ENCODE data around the gene ZBTB33. TPM values are rescaled to one million over a fixed set of nuclear protein-coding genes. Genes with fewer than 3 reads are reported as not detected.

Gene ZBTB33
- total RNA-seq, 4 donors from 2014 or later = 5.6 to 16.1 (median 10.0) TPM

DNA sequence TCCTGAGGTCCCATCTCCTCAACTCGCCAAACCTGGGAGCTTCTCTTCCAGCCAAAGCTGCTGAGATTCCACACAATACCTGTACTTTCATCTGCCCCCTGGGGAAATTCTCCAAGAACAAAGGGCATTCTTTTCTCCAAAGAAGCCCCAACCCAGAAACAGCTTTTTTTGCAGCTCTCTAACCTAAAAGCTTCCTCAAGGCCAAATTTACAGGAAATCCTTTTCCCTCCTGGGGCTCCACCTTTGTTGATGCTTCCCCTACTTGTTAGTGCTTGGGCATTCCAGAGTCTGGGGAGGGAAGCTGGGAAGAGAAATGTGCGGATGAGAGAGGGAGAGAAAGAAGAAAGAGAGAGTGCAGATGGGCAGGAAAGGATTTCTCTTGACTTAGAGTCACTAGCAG, 24.3 kb downstream of the ZBTB33 start:
- H3K27ac ChIP-seq = no peak overlapping the region

DNA sequence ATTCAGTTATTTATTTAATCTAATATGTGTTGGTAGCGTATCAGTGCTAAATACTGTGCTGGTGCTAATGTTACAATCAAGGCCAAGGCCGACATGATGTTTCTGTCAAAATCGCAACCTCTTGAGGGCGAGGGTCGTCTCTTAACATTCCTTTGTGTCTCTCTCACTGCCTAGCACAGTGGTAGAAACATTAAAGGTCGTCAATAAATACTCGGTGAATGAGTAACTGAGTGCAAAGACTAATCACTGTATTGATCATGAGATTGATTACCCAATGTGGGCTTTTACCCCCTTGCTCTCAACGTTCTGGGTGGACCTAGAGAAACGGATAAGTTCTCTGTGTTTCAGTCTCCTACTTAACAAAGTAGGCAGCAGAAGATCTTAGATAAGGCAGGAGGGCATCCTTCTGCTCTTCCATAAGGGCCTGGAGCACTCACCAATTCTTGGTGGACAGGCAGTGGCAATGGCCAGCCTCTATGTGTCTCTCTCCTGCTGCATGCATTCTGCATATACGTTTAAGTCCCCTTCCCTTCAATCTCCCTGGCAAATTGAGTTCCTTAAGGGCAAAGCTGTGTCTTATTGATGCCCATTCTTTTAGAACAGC, 30.5 kb downstream of the ZBTB33 start:
- H3K36me3 ChIP-seq = no peaks in the 10 kb centered on the region
- intact Hi-C loops (cut with DNase I; ENCODE audit: low total_unique reads) = no loop called here
- in situ Hi-C loops (cut with MboI; ENCODE audit: low pct_ligation_motif_present in 1 of 4, low pct_unique_long_range_greater_than_20kb in 1 of 4, low sequenced_read_pairs in 3 of 4) = no loop called here
- TF ChIP-seq POLR2A (IDR thresholded peaks at IDR 0.05) (no peak), POLR2AphosphoS5 (IDR thresholded peaks at IDR 0.05) (no peak), CTCF (IDR thresholded peaks at IDR 0.05) (no peak)
- no peaks in the 10 kb centered on the region for H3K4me1 ChIP-seq
- no peak overlapping the region for H3K4me3 ChIP-seq
- no peaks in the 10 kb centered on the region for H3K9me3 ChIP-seq
- no peak overlapping the region for H3K27ac ChIP-seq
- 75% methylated on average over 10 of the region's 10 CpGs; no CpG with 5 or more reads in 1 of the 2 donors for WGBS, 2 donors (ENCODE audit: low coverage in 1 of 2)
- no peaks in the 10 kb centered on the region for H3K27me3 ChIP-seq
- DNase-seq = no peak

More for the DNA sequence above, 24.3 kb downstream of the ZBTB33 start:
- DNase-seq = no peak
- in situ Hi-C loops (cut with MboI; ENCODE audit: low pct_ligation_motif_present in 1 of 4, low pct_unique_long_range_greater_than_20kb in 1 of 4, low sequenced_read_pairs in 3 of 4) (loop anchor here in 1 of 4 donors (25.0 kb wide), 1 partner anchor 187 kb away; the partner anchor contains the start of gene LAMP2), intact Hi-C loops (cut with DNase I; ENCODE audit: low total_unique reads) (no loop called here)
- Histone ChIP-seq H3K4me3 (no peak overlapping the region), H3K4me1 (no peaks in the 10 kb centered on the region), H3K36me3 (no peaks in the 10 kb centered on the region), H3K9me3 (no peaks in the 10 kb centered on the region), H3K27me3 (no peaks in the 10 kb centered on the region)
- TF ChIP-seq POLR2AphosphoS5 (IDR thresholded peaks at IDR 0.05) = no peak
- no peak for TF ChIP-seq CTCF (IDR thresholded peaks at IDR 0.05)
- no peak for TF ChIP-seq EP300 (IDR thresholded peaks at IDR 0.05; ENCODE audit: low read depth)
- WGBS, 2 donors (ENCODE audit: low coverage in 1 of 2) = 57% methylated on average over 2 of the region's 2 CpGs; no CpG with 5 or more reads in 1 of the 2 donors

- H3K27me3 ChIP-seq = no peaks in the 10 kb centered on the region
- no peak overlapping the region for H3K4me3 ChIP-seq
- in situ Hi-C loops (cut with MboI; ENCODE audit: low pct_ligation_motif_present in 1 of 4, low pct_unique_long_range_greater_than_20kb in 1 of 4, low sequenced_read_pairs in 3 of 4) = no loop called here
- no peaks in the 10 kb centered on the region for H3K36me3 ChIP-seq
- no peak for TF ChIP-seq EP300 (IDR thresholded peaks at IDR 0.05; ENCODE audit: low read depth)
- no peak for TF ChIP-seq POLR2AphosphoS5 (IDR thresholded peaks at IDR 0.05)
- TF ChIP-seq CTCF (IDR thresholded peaks at IDR 0.05) = no peak
- H3K9me3 ChIP-seq = no peaks in the 10 kb centered on the region
- no peak for DNase-seq
- H3K4me1 ChIP-seq = no peaks in the 10 kb centered on the region
- no peak overlapping the region for H3K27ac ChIP-seq
- intact Hi-C loops (cut with DNase I; ENCODE audit: low total_unique reads) = no loop called here
- 55 to 89% methylated on average over 3 to 4 of the region's 4 CpGs for WGBS, 2 donors (ENCODE audit: low coverage in 1 of 2)
These were observed 31.1 kb downstream of the ZBTB33 start for GRCh38 chrX:120281761-120282160.

DNA sequence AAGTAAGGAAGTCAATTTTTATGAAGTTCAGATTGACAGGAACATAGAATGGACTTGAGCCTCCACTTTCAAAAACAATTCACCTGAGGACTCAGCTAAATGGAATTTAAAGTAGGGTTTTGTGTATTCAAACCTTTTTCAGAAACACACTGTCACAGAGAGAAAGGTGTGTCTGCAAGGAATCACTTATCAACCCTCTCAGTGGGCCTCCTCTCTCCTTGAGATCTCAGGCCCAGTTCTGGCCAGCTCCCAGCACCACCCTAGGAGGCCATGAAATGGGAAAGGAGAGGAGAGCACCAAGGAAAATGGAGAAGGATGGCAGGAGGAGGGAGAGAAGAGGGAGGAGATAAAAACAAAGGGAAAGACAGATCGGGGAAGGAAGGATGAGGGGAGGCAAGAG, 32.1 kb downstream of the ZBTB33 start:
- H3K4me1 ChIP-seq = no peaks in the 10 kb centered on the region
- 20 to 66% methylated on average over 1 of the region's 1 CpG for WGBS, 2 donors (ENCODE audit: low coverage in 1 of 2)
- H3K9me3 ChIP-seq = no peaks in the 10 kb centered on the region
- no peak overlapping the region for H3K4me3 ChIP-seq
- DNase-seq = no peak
- in situ Hi-C loops (cut with MboI; ENCODE audit: low pct_ligation_motif_present in 1 of 4, low pct_unique_long_range_greater_than_20kb in 1 of 4, low sequenced_read_pairs in 3 of 4) = no loop called here
- H3K27me3 ChIP-seq = no peaks in the 10 kb centered on the region
- no peak for TF ChIP-seq CTCF (IDR thresholded peaks at IDR 0.05)
- no peak for TF ChIP-seq EP300 (IDR thresholded peaks at IDR 0.05; ENCODE audit: low read depth)
- TF ChIP-seq POLR2A (IDR thresholded peaks at IDR 0.05) = no peak
- TF ChIP-seq POLR2AphosphoS5 (IDR thresholded peaks at IDR 0.05) = no peak
- no peak overlapping the region for H3K27ac ChIP-seq
- H3K36me3 ChIP-seq = no peaks in the 10 kb centered on the region
- intact Hi-C loops (cut with DNase I; ENCODE audit: low total_unique reads) = no loop called here

Data from transverse colon (tissue), 4 donors.